SIG-M5 (cell line): ENCODE measurements around the gene PDE11A.

Source experiments
- DNase-seq: peaks from one replicate; lab custom pipeline; 2025; lab: John Stamatoyannopoulos, UW

Gene PDE11A

DNA sequence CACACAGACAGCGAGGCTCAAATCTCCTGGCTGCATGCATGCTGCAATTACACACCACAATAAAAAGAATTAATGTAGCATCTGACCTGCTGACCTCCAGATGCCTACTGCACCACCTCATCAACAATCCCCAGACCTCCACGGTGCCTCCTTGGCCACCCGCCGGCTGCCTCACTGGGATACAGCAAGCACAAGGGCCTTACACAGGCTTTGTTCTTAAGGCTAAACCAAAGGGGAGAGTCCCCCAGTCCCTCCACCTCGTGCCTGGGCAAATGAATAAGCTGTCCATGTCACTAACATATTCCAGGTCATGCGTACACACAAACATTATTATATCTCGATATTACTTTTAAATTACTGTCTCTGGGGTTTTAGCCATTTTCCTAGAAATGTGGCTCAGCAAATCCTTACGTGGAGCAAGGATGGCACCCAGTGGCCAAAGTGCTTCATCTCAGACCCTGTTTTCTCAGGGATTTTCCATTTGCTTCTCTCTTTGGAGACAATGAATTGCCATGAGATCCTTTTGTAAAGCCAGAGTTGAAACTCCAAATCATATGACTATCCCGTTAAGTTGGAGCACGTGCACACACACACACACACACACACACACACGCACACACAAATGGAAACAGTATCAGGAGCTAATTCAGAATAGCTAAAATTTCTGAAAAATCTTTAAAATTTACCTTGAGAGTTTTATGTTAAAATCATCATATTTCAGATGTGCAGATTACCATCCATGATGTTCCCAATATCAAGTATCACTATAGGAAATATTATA is 313.8 kb downstream of the PDE11A start:
- DNase-seq, result no peak

GRCh38 chr2:177756336-177756735 is 316.2 kb downstream of the PDE11A start:
- DNase-seq, result no peak

DNA sequence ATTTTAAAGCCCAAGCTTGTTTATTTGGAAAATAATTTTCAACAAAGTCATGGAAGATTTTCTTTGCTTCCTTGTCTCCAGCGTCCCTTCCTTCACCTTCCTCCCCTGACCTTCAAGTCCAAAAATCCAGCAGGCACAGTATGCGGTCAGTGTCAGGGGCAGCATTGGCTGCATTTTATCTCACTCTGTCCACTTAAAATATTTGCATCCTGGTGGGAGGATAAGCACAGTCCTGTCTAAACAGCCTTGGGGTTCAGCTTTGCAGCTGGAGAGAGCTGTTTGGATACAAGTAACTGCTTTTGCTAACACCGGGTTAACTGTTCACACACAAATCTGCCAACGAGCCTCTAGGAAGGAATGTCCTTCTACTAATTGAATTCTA is 318.1 kb downstream of the PDE11A start:
- no peak for DNase-seq

GRCh38 chr2:177753682-177754491 is 318.7 kb downstream of the PDE11A start:
- no peak for DNase-seq

- DNase-seq, result no peak
Observed at GRCh38 chr2:177748360-177748759, 324.2 kb downstream of the PDE11A start.

- no peak for DNase-seq
Observed at GRCh38 chr2:177747384-177747783, 325.2 kb downstream of the PDE11A start.

DNA sequence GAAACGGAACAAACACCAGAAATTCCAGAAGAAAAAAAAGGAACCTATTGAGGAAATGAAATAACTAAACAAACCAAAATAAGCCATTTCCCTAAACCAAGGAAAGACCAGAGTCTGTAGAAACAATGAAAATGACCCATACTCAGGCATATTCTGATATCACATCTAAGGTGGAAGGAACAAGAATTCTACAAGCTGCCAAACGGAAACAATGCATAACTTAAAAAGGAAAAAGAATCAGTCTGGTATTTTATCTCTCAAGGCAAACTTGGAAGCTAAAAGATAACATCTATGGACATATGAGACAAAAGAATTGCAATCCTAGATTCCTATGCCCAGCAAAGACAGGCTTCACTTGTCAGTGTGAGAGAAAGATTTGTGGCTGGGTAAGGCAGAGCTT is 326.2 kb downstream of the PDE11A start:
- DNase-seq, result no peak

- no peak for DNase-seq
Observed at GRCh38 chr2:177745531-177745930, 327.0 kb downstream of the PDE11A start.

GRCh38 chr2:177742851-177743250 is 329.7 kb downstream of the PDE11A start:
- DNase-seq, result no peak

- DNase-seq, result no peak
Observed at GRCh38 chr2:177741866-177742265, 330.7 kb downstream of the PDE11A start.

GRCh38 chr2:177740700-177741099 is 331.9 kb downstream of the PDE11A start:
- no peak for DNase-seq

- no peak for DNase-seq
Observed at GRCh38 chr2:177738461-177739235, 333.9 kb downstream of the PDE11A start.

DNA sequence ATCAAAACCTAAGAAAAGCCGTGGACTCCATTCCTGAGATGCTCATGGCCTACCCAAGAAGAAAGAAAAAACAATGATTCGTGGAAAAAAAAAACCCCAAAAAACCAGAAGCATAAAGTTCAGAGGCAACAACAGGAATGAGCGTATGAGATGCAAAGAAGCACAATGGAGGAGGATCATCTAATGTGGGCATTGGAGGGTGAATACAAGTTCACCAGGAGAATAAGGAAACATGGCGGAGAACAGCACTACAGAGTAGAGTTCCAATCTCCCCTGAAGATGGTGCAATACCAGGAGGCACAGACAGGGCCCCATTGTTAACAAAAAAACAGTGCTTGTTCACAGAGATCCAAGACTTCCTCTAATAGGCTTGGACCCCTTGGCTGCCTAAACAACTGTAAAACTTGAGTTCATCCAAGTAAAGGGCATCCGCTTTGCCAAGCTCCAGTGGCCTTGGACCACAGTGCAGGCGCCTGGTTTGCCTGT is 337.2 kb downstream of the PDE11A start:
- no peak for DNase-seq

- no peak for DNase-seq
Observed at GRCh38 chr2:177733322-177733855, 339.2 kb downstream of the PDE11A start.

DNA sequence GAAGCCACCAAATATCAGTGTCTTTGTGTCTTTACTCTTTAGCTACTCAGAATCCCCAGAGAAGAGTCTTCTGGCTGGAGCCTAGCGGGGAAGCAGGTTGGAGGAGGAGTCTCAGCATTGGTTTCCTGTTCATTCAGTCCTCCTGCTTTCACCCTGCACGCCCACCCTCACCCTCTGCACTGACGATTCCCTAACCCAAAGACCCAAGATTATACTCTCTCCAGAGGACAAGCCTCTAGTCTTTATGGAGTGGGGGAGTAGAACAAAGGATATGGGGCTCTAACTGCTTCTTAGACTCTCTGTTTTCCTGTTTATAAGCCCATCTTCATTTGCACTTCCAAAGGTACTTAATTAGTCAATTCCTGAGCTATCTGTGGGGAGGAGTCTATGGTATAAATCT is 341.2 kb downstream of the PDE11A start:
- no peak for DNase-seq

DNA sequence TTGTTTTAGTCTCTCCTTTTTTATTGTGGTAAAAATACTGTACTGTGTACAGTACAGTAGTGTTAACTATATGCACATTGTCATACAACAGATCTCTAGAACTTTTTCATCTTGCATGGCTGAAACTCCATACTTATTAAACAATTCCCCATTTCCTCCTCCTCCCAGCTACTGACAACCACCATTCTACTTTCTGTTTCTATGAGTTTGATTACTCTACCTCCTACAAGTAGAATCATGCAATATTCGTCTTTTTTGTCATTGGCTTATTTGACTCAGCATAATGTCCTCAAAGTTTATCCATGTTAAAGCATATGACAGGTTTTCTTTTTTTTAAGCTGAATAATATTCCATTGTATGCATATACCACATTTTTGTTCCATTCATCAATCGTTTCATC is 341.8 kb downstream of the PDE11A start:
- DNase-seq, result no peak

- DNase-seq, result no peak
Observed at GRCh38 chr2:177730363-177730762, 342.2 kb downstream of the PDE11A start.

GRCh38 chr2:177728920-177729319 is 343.7 kb downstream of the PDE11A start:
- DNase-seq, result no peak

DNA sequence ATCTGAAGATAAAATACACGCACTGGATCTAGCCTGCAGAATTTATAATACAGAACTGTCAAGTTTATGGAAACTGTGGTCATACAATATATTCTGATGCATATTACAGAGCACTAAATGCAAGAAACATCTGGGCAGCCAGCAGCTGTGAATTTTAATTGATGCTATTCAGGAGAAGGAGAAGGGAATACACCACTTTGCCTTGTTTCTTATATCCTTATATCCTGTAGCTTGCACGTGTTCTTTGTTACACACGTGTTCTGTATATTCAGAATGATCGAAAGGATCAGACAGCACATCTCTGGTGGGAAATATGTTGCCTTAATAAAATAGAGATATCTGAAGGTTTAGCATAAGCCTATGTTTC is 344.2 kb downstream of the PDE11A start:
- no peak for DNase-seq

GRCh38 chr2:177727577-177728398 is 344.8 kb downstream of the PDE11A start:
- DNase-seq, result no peak

DNA sequence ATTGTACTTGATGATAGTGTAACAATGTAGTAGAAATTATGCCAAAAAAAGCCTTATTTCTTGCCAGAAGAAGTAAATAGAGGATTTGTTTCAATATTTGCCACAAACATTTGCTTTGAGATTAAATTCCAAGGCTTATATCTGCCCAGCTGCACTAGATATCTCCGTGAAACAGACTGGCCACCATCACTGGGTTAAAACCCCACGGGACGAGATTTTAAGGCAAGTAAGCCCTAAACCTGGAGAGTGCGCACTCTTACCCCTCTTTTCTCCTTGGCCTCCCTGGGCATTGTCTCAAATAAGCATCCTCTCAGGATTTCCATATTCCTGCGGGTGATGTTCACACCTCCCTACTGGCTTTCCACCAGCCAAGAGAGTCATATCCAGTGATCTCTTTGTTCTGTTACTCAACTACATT is 345.6 kb downstream of the PDE11A start:
- no peak for DNase-seq
